ENCODE measurements around the gene UBE3D. TPM values are rescaled to one million over a fixed set of nuclear protein-coding genes. Genes with fewer than 3 reads are reported as not detected.

The UBE3D gene
- total and polyA plus RNA-seq, 2 donors (not counting 1 experiment from before 2014, with no cell fraction given) = 3.3 to 11.5 TPM

DNA sequence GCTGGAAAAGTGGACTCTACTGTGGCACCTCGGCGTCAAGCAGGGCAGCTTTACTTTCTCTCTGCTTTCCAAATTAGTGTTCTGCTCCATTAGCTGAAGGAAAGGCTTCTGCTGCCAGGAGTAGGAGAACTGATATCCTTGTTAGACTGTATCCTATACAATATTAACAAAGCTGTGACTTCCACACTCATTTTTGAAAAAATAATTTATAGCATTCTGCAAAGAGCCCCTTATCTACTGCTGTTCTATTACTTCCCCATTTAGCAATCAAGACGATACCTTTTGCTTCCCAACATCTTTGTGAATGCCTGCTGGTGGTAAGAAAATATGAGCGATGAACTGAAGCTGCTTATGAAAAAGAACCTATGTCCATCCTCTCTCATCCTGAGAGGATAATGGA lies 151.1 kb downstream of the UBE3D start:
- WGBS (ENCODE audit: insufficient coverage) = no CpG with 5 or more reads among the region's 4 CpGs
- DNase-seq = no peak

DNA sequence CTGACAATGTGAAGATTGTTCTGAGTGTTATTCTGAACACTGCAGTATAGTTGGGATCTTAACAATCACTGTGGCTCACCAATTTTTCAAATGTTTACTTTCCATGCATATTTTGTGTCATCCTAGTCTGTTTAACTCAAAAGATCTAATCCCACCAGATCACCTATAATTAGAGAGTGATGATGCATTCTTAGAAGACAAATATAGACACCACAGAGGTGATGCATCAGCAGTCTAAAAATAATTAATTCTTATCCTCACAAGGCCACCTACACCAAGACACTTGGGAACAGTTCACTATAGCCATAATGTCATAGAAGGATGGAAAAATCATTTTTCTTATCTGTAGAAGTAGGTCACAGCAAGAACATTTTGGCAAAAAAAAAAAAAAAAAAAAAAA lies 154.8 kb downstream of the UBE3D start:
- no peak for ATAC-seq (ENCODE audit: low read depth)
- Histone ChIP-seq H3K9ac (ENCODE audit: low read length) (no peak overlapping the region), H3K79me2 (ENCODE audit: control insufficient read depth, insufficient read depth, low read length) (no peaks in the 10 kb centered on the region), H3K4me2 (replicated peaks; ENCODE audit: low read depth, low read length, poor library complexity, severe bottlenecking) (no peak overlapping the region), H4K20me1 (ENCODE audit: control insufficient read depth, insufficient read depth, low read length, poor library complexity, severe bottlenecking) (no peaks in the 10 kb centered on the region), H3K4me3 (ENCODE audit: control extremely low read depth in 1 of 5, extremely low read depth in 1 of 5, insufficient read depth in 1 of 5, low read depth in 2 of 5, low read length in 4 of 5) (no peak overlapping the region), H3K27me3 (replicated peaks in 1 of 4; ENCODE audit: control extremely low read depth in 1 of 4, control insufficient read depth in 3 of 4, insufficient read depth in 4 of 4, low read length in 3 of 4) (no peaks in the 10 kb centered on the region), H3K9me3 (ENCODE audit: control extremely low read depth in 1 of 3, control insufficient read depth in 2 of 3, insufficient read depth in 1 of 3, low read length in 2 of 3) (no peaks in the 10 kb centered on the region), H3K27ac (ENCODE audit: low read length in 2 of 2) (no peak overlapping the region), H2AFZ (ENCODE audit: insufficient read depth, low read depth, low read length, poor library complexity, severe bottlenecking) (no peak overlapping the region), H3K36me3 (replicated peaks in 1 of 2; ENCODE audit: control extremely low read depth in 1 of 2, control insufficient read depth in 1 of 2, extremely low read depth in 1 of 2, insufficient read depth in 2 of 2, low read length in 1 of 2) (no peaks in the 10 kb centered on the region), H3K4me1 (ENCODE audit: control insufficient read depth in 2 of 2, insufficient read depth in 2 of 2, low read length in 2 of 2) (no peaks in the 10 kb centered on the region)
- Mint-ChIP-seq H3K27ac (no peak overlapping the region), H3K4me3 (no peak overlapping the region), H3K27me3 (no peaks in the 10 kb centered on the region), H3K9me3 (ENCODE audit: insufficient read depth) (no peaks in the 10 kb centered on the region), H3K4me1 (no peaks in the 10 kb centered on the region)
- no peak for DNase-seq
- TF ChIP-seq, protein P1, sequence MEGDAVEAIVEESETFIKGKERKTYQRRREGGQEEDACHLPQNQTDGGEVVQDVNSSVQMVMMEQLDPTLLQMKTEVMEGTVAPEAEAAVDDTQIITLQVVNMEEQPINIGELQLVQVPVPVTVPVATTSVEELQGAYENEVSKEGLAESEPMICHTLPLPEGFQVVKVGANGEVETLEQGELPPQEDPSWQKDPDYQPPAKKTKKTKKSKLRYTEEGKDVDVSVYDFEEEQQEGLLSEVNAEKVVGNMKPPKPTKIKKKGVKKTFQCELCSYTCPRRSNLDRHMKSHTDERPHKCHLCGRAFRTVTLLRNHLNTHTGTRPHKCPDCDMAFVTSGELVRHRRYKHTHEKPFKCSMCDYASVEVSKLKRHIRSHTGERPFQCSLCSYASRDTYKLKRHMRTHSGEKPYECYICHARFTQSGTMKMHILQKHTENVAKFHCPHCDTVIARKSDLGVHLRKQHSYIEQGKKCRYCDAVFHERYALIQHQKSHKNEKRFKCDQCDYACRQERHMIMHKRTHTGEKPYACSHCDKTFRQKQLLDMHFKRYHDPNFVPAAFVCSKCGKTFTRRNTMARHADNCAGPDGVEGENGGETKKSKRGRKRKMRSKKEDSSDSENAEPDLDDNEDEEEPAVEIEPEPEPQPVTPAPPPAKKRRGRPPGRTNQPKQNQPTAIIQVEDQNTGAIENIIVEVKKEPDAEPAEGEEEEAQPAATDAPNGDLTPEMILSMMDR (IDR thresholded peaks at IDR 0.05) = no peak
- TF ChIP-seq EZH2 (IDR thresholded peaks at IDR 0.05; ENCODE audit: borderline replicate concordance, insufficient read depth, low read depth, low read length, poor library complexity, severe bottlenecking) = no peak
- intact Hi-C loops (cut with micrococcal nuclease) = no loop called here
- POLR2A ChIA-PET = no interaction called here
- CTCF ChIA-PET = no interaction called here

More for the DNA sequence above, 151.1 kb downstream of the UBE3D start:
- Mint-ChIP-seq H3K4me1 (no peaks in the 10 kb centered on the region), H3K9me3 (ENCODE audit: insufficient read depth) (peaks cover 7% of the 10 kb centered on the region), H3K4me3 (no peak overlapping the region), H3K27ac (no peak overlapping the region), H3K27me3 (no peaks in the 10 kb centered on the region)
- Histone ChIP-seq H3K4me3 (ENCODE audit: control extremely low read depth in 1 of 5, extremely low read depth in 1 of 5, insufficient read depth in 1 of 5, low read depth in 2 of 5, low read length in 4 of 5) (no peak overlapping the region), H3K4me2 (replicated peaks; ENCODE audit: low read depth, low read length, poor library complexity, severe bottlenecking) (no peak overlapping the region), H3K4me1 (ENCODE audit: control insufficient read depth in 2 of 2, insufficient read depth in 2 of 2, low read length in 2 of 2) (no peaks in the 10 kb centered on the region), H3K79me2 (ENCODE audit: control insufficient read depth, insufficient read depth, low read length) (no peaks in the 10 kb centered on the region), H2AFZ (ENCODE audit: insufficient read depth, low read depth, low read length, poor library complexity, severe bottlenecking) (no peak overlapping the region), H3K27ac (ENCODE audit: low read length in 2 of 2) (no peak overlapping the region), H3K9me3 (ENCODE audit: control extremely low read depth in 1 of 3, control insufficient read depth in 2 of 3, insufficient read depth in 1 of 3, low read length in 2 of 3) (peaks cover 0 to 7% (median 6%) of the 10 kb centered on the region in 3 donors), H3K36me3 (replicated peaks in 1 of 2; ENCODE audit: control extremely low read depth in 1 of 2, control insufficient read depth in 1 of 2, extremely low read depth in 1 of 2, insufficient read depth in 2 of 2, low read length in 1 of 2) (no peaks in the 10 kb centered on the region), H3K27me3 (replicated peaks in 1 of 4; ENCODE audit: control extremely low read depth in 1 of 4, control insufficient read depth in 3 of 4, insufficient read depth in 4 of 4, low read length in 3 of 4) (no peaks in the 10 kb centered on the region), H3K9ac (ENCODE audit: low read length) (no peak overlapping the region), H4K20me1 (ENCODE audit: control insufficient read depth, insufficient read depth, low read length, poor library complexity, severe bottlenecking) (no peaks in the 10 kb centered on the region)
- POLR2A ChIA-PET = no interaction called here
- TF ChIP-seq, protein P1 (IDR thresholded peaks at IDR 0.05) = no peak
- no peak for TF ChIP-seq EZH2 (IDR thresholded peaks at IDR 0.05; ENCODE audit: borderline replicate concordance, insufficient read depth, low read depth, low read length, poor library complexity, severe bottlenecking)
- CTCF ChIA-PET = interaction anchor here (0.7 kb wide), 1 partner anchor 14 kb away, joined by 3 read pairs; no protein-coding TSS in a partner anchor
- intact Hi-C loops (cut with micrococcal nuclease) = no loop called here
- ATAC-seq (ENCODE audit: low read depth) = no peak

Measured in B cell (primary cell).